Measurements from ENCODE around the gene CPN2. TPM values are rescaled to one million over a fixed set of nuclear protein-coding genes. Genes with fewer than 3 reads are reported as not detected.

The CPN2 gene
- polyA plus RNA-seq, 2 of the 4 experiments (the other 2 are of a cell fraction): not detected

GRCh38 chr3:194328053-194328657 is 23.0 kb downstream of the CPN2 start:
- TF ChIP-seq ELK1 (IDR thresholded peaks at IDR 0.05; ENCODE audit: low read depth, low read length): no peak
- no peak for TF ChIP-seq E2F6 (IDR thresholded peaks at IDR 0.05; ENCODE audit: borderline replicate concordance, low read depth)
- TF ChIP-seq EP300 (IDR thresholded peaks at IDR 0.05): no peak
- TF ChIP-seq HMGXB4 (CRISPR knock-in tag; IDR thresholded peaks at IDR 0.05; ENCODE audit: borderline replicate concordance): no peak
- TF ChIP-seq ZNF302 (CRISPR knock-in tag; IDR thresholded peaks at IDR 0.05): no peak
- no peak for TF ChIP-seq MAX (IDR thresholded peaks at IDR 0.05)
- TF ChIP-seq MAFK (IDR thresholded peaks at IDR 0.05; ENCODE audit: partially characterized antibody): no peak
- no peak for TF ChIP-seq ZC3H11A (IDR thresholded peaks at IDR 0.05)
- no peak for TF ChIP-seq CEBPB (IDR thresholded peaks at IDR 0.05)
- no peak for TF ChIP-seq PBX3 (IDR thresholded peaks at IDR 0.05)
- TF ChIP-seq MYC (IDR thresholded peaks at IDR 0.05; ENCODE audit: borderline replicate concordance, low read length): no peak
- TF ChIP-seq NFE2L2 (conservative IDR thresholded peaks at IDR 0.05; ENCODE audit: low read length): no peak
- no peak for TF ChIP-seq HEYL (CRISPR knock-in tag; IDR thresholded peaks at IDR 0.05)
- TF ChIP-seq CTCF (IDR thresholded peaks at IDR 0.05): no peak
- no peak for TF ChIP-seq MAZ (IDR thresholded peaks at IDR 0.05; ENCODE audit: borderline replicate concordance, low read depth, low read length)
- no peak for TF ChIP-seq CBX2 (IDR thresholded peaks at IDR 0.05; ENCODE audit: borderline replicate concordance, low read depth)
- no peak for TF ChIP-seq JUN (IDR thresholded peaks at IDR 0.05)
- TF ChIP-seq NR3C1 (IDR thresholded peaks at IDR 0.05): no peak
- TF ChIP-seq PHF8 (IDR thresholded peaks at IDR 0.05; ENCODE audit: borderline replicate concordance, low read depth): no peak
- DNase-seq (ENCODE audit: low read depth in 1 of 2, low spot score in 1 of 2) (peak; percentile 44 to 55), ATAC-seq (peak in 1 of 2 experiments; percentile 1; a peak in 1 of 6 replicates), FAIRE-seq (no peak)
- CTCF ChIA-PET: interaction anchor here (1.1 to 1.3 kb wide), 2 partner anchors 12 to 16 kb away, joined by 5 to 9 read pairs; no protein-coding TSS in a partner anchor
- WGBS (ENCODE audit: missing lambda C conversion rate): 73% methylated on average over 16 of the region's 27 CpGs
- Histone ChIP-seq H3K27ac (peak overlapping the region in 1 of 2 experiments; percentile 48; a peak in 1 of 6 replicates), H3K4me1 (peaks cover 35% of the 10 kb centered on the region), H3K4me2 (no peak overlapping the region), H3K9me3 (no peaks in the 10 kb centered on the region), H3K4me3 (no peak overlapping the region)
- POLR2A ChIA-PET: no interaction called here
